ENCODE data around the gene HAO2. TPM values are rescaled to one million over a fixed set of nuclear protein-coding genes. Genes with fewer than 3 reads are reported as not detected.

HAO2 gene
- total and polyA plus RNA-seq, 2 donors (not counting 3 experiments of a cell fraction or from before 2014, with no cell fraction given): not detected

DNA sequence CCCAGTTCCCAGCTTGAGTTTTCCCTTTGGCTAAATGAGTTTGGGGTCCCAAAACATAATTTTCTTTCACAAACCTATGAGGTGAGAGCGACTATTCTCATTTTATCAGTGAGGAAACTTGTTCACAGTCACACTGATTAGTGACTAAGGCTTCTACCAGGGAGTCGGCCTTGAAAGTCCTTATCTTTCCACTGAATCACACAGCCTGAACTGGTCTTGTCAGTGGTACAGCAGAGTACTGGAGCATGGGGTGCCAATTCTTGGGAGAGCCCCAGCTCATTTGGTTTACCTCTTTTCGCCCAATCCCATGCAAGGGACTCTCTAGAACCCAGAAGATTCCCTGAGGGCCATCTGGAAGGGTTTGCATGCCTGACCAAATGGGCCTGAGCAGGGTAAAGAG lies 63.3 kb downstream of the HAO2 start:
- CTCF ChIA-PET: no interaction called here
- H3K9me3 ChIP-seq (replicated peaks; ENCODE audit: control insufficient read depth, insufficient read depth, low read length): no peaks in the 10 kb centered on the region
- H3K4me1 ChIP-seq (ENCODE audit: control insufficient read depth, extremely low read depth, insufficient read depth, low read length): no peaks in the 10 kb centered on the region
- TF ChIP-seq, protein P1, sequence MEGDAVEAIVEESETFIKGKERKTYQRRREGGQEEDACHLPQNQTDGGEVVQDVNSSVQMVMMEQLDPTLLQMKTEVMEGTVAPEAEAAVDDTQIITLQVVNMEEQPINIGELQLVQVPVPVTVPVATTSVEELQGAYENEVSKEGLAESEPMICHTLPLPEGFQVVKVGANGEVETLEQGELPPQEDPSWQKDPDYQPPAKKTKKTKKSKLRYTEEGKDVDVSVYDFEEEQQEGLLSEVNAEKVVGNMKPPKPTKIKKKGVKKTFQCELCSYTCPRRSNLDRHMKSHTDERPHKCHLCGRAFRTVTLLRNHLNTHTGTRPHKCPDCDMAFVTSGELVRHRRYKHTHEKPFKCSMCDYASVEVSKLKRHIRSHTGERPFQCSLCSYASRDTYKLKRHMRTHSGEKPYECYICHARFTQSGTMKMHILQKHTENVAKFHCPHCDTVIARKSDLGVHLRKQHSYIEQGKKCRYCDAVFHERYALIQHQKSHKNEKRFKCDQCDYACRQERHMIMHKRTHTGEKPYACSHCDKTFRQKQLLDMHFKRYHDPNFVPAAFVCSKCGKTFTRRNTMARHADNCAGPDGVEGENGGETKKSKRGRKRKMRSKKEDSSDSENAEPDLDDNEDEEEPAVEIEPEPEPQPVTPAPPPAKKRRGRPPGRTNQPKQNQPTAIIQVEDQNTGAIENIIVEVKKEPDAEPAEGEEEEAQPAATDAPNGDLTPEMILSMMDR (IDR thresholded peaks at IDR 0.05; ENCODE audit: extremely low read depth in 1 of 2, insufficient read depth in 1 of 2, low read depth in 1 of 2, low read length in 2 of 2): no peak
- no peak for TF ChIP-seq POLR2A (IDR thresholded peaks at IDR 0.05; ENCODE audit: low read depth, low read length)
- TF ChIP-seq, protein P2, sequence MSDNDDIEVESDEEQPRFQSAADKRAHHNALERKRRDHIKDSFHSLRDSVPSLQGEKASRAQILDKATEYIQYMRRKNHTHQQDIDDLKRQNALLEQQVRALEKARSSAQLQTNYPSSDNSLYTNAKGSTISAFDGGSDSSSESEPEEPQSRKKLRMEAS (IDR thresholded peaks at IDR 0.05; ENCODE audit: insufficient read depth, insufficient read length): no peak
- no peak for TF ChIP-seq POLR2AphosphoS5 (IDR thresholded peaks at IDR 0.05; ENCODE audit: insufficient read depth, low read depth, low read length)
- no peak for TF ChIP-seq MYC (IDR thresholded peaks at IDR 0.05; ENCODE audit: low read depth, low read length)
- no peak for TF ChIP-seq JUN (IDR thresholded peaks at IDR 0.05; ENCODE audit: borderline replicate concordance, insufficient read depth, insufficient read length, low read depth)
- no peak for TF ChIP-seq EZH2 (IDR thresholded peaks at IDR 0.05; ENCODE audit: borderline replicate concordance, low read depth, low read length, severe bottlenecking)
- TF ChIP-seq FOS (IDR thresholded peaks at IDR 0.05; ENCODE audit: borderline replicate concordance, insufficient read depth, low read length): no peak
- no peak for TF ChIP-seq GATA2 (IDR thresholded peaks at IDR 0.05; ENCODE audit: insufficient read depth, insufficient read length, low read depth, low read length)
- H3K36me3 ChIP-seq (ENCODE audit: control insufficient read depth in 2 of 2, extremely low read depth in 1 of 2, insufficient read depth in 2 of 2, low read length in 2 of 2): no peaks in the 10 kb centered on the region
- no peak overlapping the region for H2AFZ ChIP-seq (ENCODE audit: low read depth, low read length)
- H3K4me3 ChIP-seq (replicated peaks in 1 of 3; ENCODE audit: insufficient read depth in 1 of 3, low read depth in 1 of 3, low read length in 3 of 3): no peak overlapping the region
- DNase-seq (ENCODE audit: low read depth, low spot score): no peak
- no peak overlapping the region for H3K9ac ChIP-seq (replicated peaks; ENCODE audit: extremely low read depth, insufficient read depth, low read length)
- dilution Hi-C loops (cut with MboI; ENCODE audit: extremely low pct_ligation_motif_present, low sequenced_read_pairs): no loop called here
- POLR2A ChIA-PET: no interaction called here
- no peaks in the 10 kb centered on the region for H4K20me1 ChIP-seq (replicated peaks; ENCODE audit: control insufficient read depth, extremely low read depth, insufficient read depth, low read length)
- H3K9me1 ChIP-seq (replicated peaks; ENCODE audit: control insufficient read depth, extremely low read depth, insufficient read depth, low read length): no peaks in the 10 kb centered on the region
- H3K27ac ChIP-seq (ENCODE audit: insufficient read depth, low read depth, low read length): no peak overlapping the region
- H3K4me2 ChIP-seq (ENCODE audit: insufficient read depth, low read length): no peak overlapping the region
- no peak for FAIRE-seq
- intact Hi-C loops (cut with micrococcal nuclease): no loop called here
- no peaks in the 10 kb centered on the region for H3K79me2 ChIP-seq (ENCODE audit: control insufficient read depth, insufficient read depth, low read length)
- no peaks in the 10 kb centered on the region for H3K27me3 ChIP-seq (ENCODE audit: control insufficient read depth in 2 of 2, insufficient read depth in 2 of 2, low read length in 2 of 2)
- BruUV-seq (replicated peaks): no TSS peak

Measured in endothelial cell of umbilical vein (primary cell).